ENCODE results near the gene PGBD5.

Gene PGBD5

GRCh38 chr1:230350208-230350921 lies 75.8 kb downstream of the PGBD5 start:
- ATAC-seq, result no peak
- TF ChIP-seq POU6F1 (CRISPR knock-in tag; IDR thresholded peaks at IDR 0.05; ENCODE audit: borderline replicate concordance, low read depth), result no peak
- no peak for TF ChIP-seq RARB (CRISPR knock-in tag; IDR thresholded peaks at IDR 0.05)
- no peak for TF ChIP-seq ZFP30 (CRISPR knock-in tag; IDR thresholded peaks at IDR 0.05)
- no peak for TF ChIP-seq ISL1 (CRISPR knock-in tag; IDR thresholded peaks at IDR 0.05)
- TF ChIP-seq GLIS3 (CRISPR knock-in tag; IDR thresholded peaks at IDR 0.05), result no peak
- no peak for TF ChIP-seq PPARA (CRISPR knock-in tag; IDR thresholded peaks at IDR 0.05; ENCODE audit: borderline replicate concordance)
- no peak for TF ChIP-seq ESRRG (CRISPR knock-in tag; IDR thresholded peaks at IDR 0.05)
- TF ChIP-seq ARNTL (CRISPR knock-in tag; IDR thresholded peaks at IDR 0.05; ENCODE audit: borderline replicate concordance, low read depth), result no peak
- TF ChIP-seq, protein P1, sequence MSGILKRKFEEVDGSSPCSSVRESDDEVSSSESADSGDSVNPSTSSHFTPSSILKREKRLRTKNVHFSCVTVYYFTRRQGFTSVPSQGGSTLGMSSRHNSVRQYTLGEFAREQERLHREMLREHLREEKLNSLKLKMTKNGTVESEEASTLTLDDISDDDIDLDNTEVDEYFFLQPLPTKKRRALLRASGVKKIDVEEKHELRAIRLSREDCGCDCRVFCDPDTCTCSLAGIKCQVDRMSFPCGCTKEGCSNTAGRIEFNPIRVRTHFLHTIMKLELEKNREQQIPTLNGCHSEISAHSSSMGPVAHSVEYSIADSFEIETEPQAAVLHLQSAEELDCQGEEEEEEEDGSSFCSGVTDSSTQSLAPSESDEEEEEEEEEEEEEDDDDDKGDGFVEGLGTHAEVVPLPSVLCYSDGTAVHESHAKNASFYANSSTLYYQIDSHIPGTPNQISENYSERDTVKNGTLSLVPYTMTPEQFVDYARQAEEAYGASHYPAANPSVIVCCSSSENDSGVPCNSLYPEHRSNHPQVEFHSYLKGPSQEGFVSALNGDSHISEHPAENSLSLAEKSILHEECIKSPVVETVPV (CRISPR knock-in tag; IDR thresholded peaks at IDR 0.05), result no peak
- TF ChIP-seq ZNF8 (CRISPR knock-in tag; IDR thresholded peaks at IDR 0.05), result no peak

- TF ChIP-seq ARNTL (CRISPR knock-in tag; IDR thresholded peaks at IDR 0.05; ENCODE audit: borderline replicate concordance, low read depth), result no peak
- TF ChIP-seq ISL1 (CRISPR knock-in tag; IDR thresholded peaks at IDR 0.05), result no peak
- no peak for TF ChIP-seq OSR1 (CRISPR knock-in tag; IDR thresholded peaks at IDR 0.05)
- TF ChIP-seq TOX (CRISPR knock-in tag; IDR thresholded peaks at IDR 0.05; ENCODE audit: borderline replicate concordance), result no peak
- TF ChIP-seq ZFP30 (CRISPR knock-in tag; IDR thresholded peaks at IDR 0.05), result no peak
- TF ChIP-seq, protein P2, sequence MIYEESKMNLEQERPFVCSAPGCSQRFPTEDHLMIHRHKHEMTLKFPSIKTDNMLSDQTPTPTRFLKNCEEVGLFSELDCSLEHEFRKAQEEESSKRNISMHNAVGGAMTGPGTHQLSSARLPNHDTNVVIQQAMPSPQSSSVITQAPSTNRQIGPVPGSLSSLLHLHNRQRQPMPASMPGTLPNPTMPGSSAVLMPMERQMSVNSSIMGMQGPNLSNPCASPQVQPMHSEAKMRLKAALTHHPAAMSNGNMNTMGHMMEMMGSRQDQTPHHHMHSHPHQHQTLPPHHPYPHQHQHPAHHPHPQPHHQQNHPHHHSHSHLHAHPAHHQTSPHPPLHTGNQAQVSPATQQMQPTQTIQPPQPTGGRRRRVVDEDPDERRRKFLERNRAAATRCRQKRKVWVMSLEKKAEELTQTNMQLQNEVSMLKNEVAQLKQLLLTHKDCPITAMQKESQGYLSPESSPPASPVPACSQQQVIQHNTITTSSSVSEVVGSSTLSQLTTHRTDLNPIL (CRISPR knock-in tag; IDR thresholded peaks at IDR 0.05; ENCODE audit: low read depth), result no peak
- TF ChIP-seq CSDC2 (CRISPR knock-in tag; IDR thresholded peaks at IDR 0.05), result no peak
- TF ChIP-seq, protein P3, sequence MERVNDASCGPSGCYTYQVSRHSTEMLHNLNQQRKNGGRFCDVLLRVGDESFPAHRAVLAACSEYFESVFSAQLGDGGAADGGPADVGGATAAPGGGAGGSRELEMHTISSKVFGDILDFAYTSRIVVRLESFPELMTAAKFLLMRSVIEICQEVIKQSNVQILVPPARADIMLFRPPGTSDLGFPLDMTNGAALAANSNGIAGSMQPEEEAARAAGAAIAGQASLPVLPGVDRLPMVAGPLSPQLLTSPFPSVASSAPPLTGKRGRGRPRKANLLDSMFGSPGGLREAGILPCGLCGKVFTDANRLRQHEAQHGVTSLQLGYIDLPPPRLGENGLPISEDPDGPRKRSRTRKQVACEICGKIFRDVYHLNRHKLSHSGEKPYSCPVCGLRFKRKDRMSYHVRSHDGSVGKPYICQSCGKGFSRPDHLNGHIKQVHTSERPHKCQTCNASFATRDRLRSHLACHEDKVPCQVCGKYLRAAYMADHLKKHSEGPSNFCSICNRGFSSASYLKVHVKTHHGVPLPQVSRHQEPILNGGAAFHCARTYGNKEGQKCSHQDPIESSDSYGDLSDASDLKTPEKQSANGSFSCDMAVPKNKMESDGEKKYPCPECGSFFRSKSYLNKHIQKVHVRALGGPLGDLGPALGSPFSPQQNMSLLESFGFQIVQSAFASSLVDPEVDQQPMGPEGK (CRISPR knock-in tag; IDR thresholded peaks at IDR 0.05; ENCODE audit: borderline replicate concordance), result no peak
- no peak for TF ChIP-seq RARB (CRISPR knock-in tag; IDR thresholded peaks at IDR 0.05)
- TF ChIP-seq BACH2 (CRISPR knock-in tag; IDR thresholded peaks at IDR 0.05; ENCODE audit: borderline replicate concordance), result no peak
- ATAC-seq, result no peak
Measured at GRCh38 chr1:230349020-230349393, 77.1 kb downstream of the PGBD5 start.

DNA sequence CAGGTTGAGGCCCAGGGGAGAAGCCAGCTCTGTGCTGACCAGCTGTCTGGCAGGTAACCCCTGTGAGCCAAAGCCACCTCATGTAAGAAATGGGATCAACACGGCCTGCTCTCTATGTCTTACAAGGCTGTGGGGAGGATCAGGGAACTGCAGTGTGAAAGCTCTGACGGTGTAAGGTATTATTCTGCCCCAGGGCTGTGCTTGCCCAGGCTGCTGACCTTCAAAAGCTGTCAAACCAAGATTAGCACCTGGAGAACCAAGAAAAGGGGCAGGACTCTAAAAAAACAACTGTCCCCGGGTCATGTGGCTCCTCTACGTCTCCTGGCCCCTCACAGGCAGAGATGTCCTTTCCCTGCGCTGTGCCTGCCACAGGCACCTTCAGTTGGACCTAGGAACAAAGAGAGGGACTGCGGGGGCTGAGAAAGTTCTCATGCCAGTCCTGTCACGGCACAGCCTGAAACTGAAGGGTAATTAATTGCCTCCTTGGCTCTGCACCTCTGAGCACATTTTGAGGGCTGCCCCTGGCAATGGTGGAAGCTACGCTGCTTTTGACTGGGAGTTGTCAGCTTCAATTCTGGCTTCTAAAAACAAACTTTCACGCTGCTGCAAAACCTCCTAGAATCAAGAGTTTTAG lies 77.6 kb downstream of the PGBD5 start:
- TF ChIP-seq SNAI2 (CRISPR knock-in tag; IDR thresholded peaks at IDR 0.05), result no peak
- no peak for ATAC-seq

GRCh38 chr1:230347896-230348295 lies 78.2 kb downstream of the PGBD5 start:
- TF ChIP-seq, protein P2 (CRISPR knock-in tag; IDR thresholded peaks at IDR 0.05; ENCODE audit: low read depth), result no peak
- TF ChIP-seq PPARA (CRISPR knock-in tag; IDR thresholded peaks at IDR 0.05; ENCODE audit: borderline replicate concordance) (no peak), ISL1 (CRISPR knock-in tag; IDR thresholded peaks at IDR 0.05) (no peak)
- no peak for ATAC-seq

Measured in SK-N-SH treated with all-trans-retinoic acid at 6 μM for 48 hours (cell line).